ENCODE data around the gene TENM3. TPM values are rescaled to one million over a fixed set of nuclear protein-coding genes. Genes with fewer than 3 reads are reported as not detected.
"Not testable (repeated sequence)": the region's sequence is repeated elsewhere in the genome, so short reads cannot be mapped to it uniquely, and the experiment has no call there.

TENM3 gene
- polyA plus RNA-seq, 2 donors, result 0.20 to 0.39 TPM

DNA sequence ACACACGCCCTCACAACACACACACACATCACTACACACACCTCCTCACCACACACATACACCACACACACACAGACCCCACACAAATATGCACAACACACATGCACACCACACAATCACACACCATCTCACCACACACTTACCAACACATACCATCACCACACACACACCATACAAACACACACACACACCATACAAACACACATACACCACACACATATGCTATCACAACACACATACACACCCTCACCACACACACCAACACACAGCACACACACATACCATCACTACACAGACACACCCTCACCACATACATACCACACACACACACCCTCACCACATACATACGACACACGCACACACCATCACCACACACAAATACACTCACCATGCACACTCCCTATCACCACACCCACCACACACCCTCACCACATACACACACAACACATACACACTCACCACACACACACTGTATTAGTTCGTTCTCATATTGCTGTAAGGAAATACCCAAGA is 567.0 kb downstream of the TENM3 start:
- H3K4me1 ChIP-seq (ENCODE audit: control insufficient read depth in 2 of 2, insufficient read depth in 2 of 2, low read length in 1 of 2), result peaks cover 5 to 30% of the 10 kb centered on the region in 2 donors
- H3K27me3 ChIP-seq (ENCODE audit: control insufficient read depth in 1 of 2, insufficient read depth in 2 of 2, low read length in 2 of 2), result no peaks in the 10 kb centered on the region
- H3K9me3 ChIP-seq (ENCODE audit: control insufficient read depth in 2 of 2, insufficient read depth in 1 of 2, low read depth in 1 of 2, low read length in 1 of 2), result peaks cover 0 to 9% of the 10 kb centered on the region in 2 donors
- H3K27ac ChIP-seq (ENCODE audit: low read depth in 2 of 2, low read length in 1 of 2), result peak overlapping the region in 1 of 2 donors; percentile 13
- 93 to 94% methylated on average over 4 of the region's 4 CpGs for WGBS, 2 donors
- H3K36me3 ChIP-seq (ENCODE audit: control insufficient read depth in 2 of 2, insufficient read depth in 2 of 2, low read length in 1 of 2), result peaks cover 0 to 2% of the 10 kb centered on the region in 2 donors
- no peak overlapping the region for H3K4me3 ChIP-seq (ENCODE audit: low read depth in 1 of 2, low read length in 2 of 2)

- WGBS, 2 donors, result 69 to 87% methylated on average over 4 of the region's 4 CpGs
- Histone ChIP-seq H3K27me3 (ENCODE audit: control insufficient read depth in 1 of 2, insufficient read depth in 2 of 2, low read length in 2 of 2) (no peaks in the 10 kb centered on the region), H3K27ac (ENCODE audit: low read depth in 2 of 2, low read length in 1 of 2) (peak overlapping the region in 1 of 2 donors; percentile 37), H3K9me3 (ENCODE audit: control insufficient read depth in 2 of 2, insufficient read depth in 1 of 2, low read depth in 1 of 2, low read length in 1 of 2) (peaks cover 0 to 9% of the 10 kb centered on the region in 2 donors), H3K36me3 (ENCODE audit: control insufficient read depth in 2 of 2, insufficient read depth in 2 of 2, low read length in 1 of 2) (peaks cover 0 to 2% of the 10 kb centered on the region in 2 donors), H3K4me3 (ENCODE audit: low read depth in 1 of 2, low read length in 2 of 2) (no peak overlapping the region), H3K4me1 (ENCODE audit: control insufficient read depth in 2 of 2, insufficient read depth in 2 of 2, low read length in 1 of 2) (peaks cover 5 to 30% of the 10 kb centered on the region in 2 donors)
Measured at GRCh38 chr4:182812916-182813315, 569.7 kb downstream of the TENM3 start.

GRCh38 chr4:182814065-182814464 is 570.9 kb downstream of the TENM3 start:
- H3K4me1 ChIP-seq (ENCODE audit: control insufficient read depth in 2 of 2, insufficient read depth in 2 of 2, low read length in 1 of 2), result peaks cover 5 to 28% of the 10 kb centered on the region in 2 donors
- H3K27me3 ChIP-seq (ENCODE audit: control insufficient read depth in 1 of 2, insufficient read depth in 2 of 2, low read length in 2 of 2); H3K36me3 ChIP-seq (ENCODE audit: control insufficient read depth in 2 of 2, insufficient read depth in 2 of 2, low read length in 1 of 2); H3K4me3 ChIP-seq (ENCODE audit: low read depth in 1 of 2, low read length in 2 of 2); H3K9me3 ChIP-seq (ENCODE audit: control insufficient read depth in 2 of 2, insufficient read depth in 1 of 2, low read depth in 1 of 2, low read length in 1 of 2): not testable (repeated sequence)
- H3K27ac ChIP-seq (ENCODE audit: low read depth in 2 of 2, low read length in 1 of 2), result peak overlapping the region; percentile 67 to 71
- WGBS, 2 donors, result 56 to 60% methylated on average over 8 of the region's 9 CpGs

- Histone ChIP-seq H3K27ac (ENCODE audit: low read depth in 2 of 2, low read length in 1 of 2) (peak overlapping the region; percentile 40 to 82), H3K4me1 (ENCODE audit: control insufficient read depth in 2 of 2, insufficient read depth in 2 of 2, low read length in 1 of 2) (peaks cover under 1 to 9% of the 10 kb centered on the region in 2 donors), H3K9me3 (ENCODE audit: control insufficient read depth in 2 of 2, insufficient read depth in 1 of 2, low read depth in 1 of 2, low read length in 1 of 2) (no peaks in the 10 kb centered on the region), H3K27me3 (ENCODE audit: control insufficient read depth in 1 of 2, insufficient read depth in 2 of 2, low read length in 2 of 2) (no peaks in the 10 kb centered on the region), H3K36me3 (ENCODE audit: control insufficient read depth in 2 of 2, insufficient read depth in 2 of 2, low read length in 1 of 2) (peaks cover 0 to 12% of the 10 kb centered on the region in 2 donors), H3K4me3 (ENCODE audit: low read depth in 1 of 2, low read length in 2 of 2) (no peak overlapping the region)
- 91 to 92% methylated on average over 21 to 22 of the region's 22 CpGs for WGBS, 2 donors
Measured at GRCh38 chr4:182818926-182819730, 575.9 kb downstream of the TENM3 start.

- no peaks in the 10 kb centered on the region for H3K27me3 ChIP-seq (ENCODE audit: control insufficient read depth in 1 of 2, insufficient read depth in 2 of 2, low read length in 2 of 2)
- H3K4me3 ChIP-seq (ENCODE audit: low read depth in 1 of 2, low read length in 2 of 2), result no peak overlapping the region
- no peaks in the 10 kb centered on the region for H3K9me3 ChIP-seq (ENCODE audit: control insufficient read depth in 2 of 2, insufficient read depth in 1 of 2, low read depth in 1 of 2, low read length in 1 of 2)
- peaks cover 0 to 9% of the 10 kb centered on the region in 2 donors for H3K4me1 ChIP-seq (ENCODE audit: control insufficient read depth in 2 of 2, insufficient read depth in 2 of 2, low read length in 1 of 2)
- 93% methylated on average over 7 of the region's 7 CpGs for WGBS, 2 donors
- H3K36me3 ChIP-seq (ENCODE audit: control insufficient read depth in 2 of 2, insufficient read depth in 2 of 2, low read length in 1 of 2), result peaks cover 0 to 12% of the 10 kb centered on the region in 2 donors
- H3K27ac ChIP-seq (ENCODE audit: low read depth in 2 of 2, low read length in 1 of 2), result peak overlapping the region in 1 of 2 donors; percentile 82
Measured at GRCh38 chr4:182819751-182820150, 576.5 kb downstream of the TENM3 start.

DNA sequence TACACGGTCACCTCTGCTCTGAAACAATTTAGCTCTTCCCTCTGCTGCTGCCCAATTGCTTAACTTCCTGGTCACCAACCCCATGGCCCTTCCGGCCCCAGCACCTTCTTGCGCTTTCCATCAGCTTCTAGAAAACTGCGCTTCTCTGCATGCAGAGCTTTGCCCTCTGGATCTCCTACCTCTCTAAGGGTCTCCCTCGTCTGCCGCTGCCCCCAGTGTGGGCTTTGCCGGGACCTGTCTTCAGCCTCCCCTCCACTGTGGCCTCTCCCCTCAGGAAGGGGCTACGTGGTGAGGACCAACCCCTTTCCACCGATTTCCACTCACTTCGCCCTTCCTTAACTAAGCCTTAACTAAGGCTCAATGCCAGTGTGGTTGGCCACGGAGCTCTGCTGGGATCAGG is 579.4 kb downstream of the TENM3 start:
- peaks cover 0 to 9% of the 10 kb centered on the region in 2 donors for H3K4me1 ChIP-seq (ENCODE audit: control insufficient read depth in 2 of 2, insufficient read depth in 2 of 2, low read length in 1 of 2)
- no peak overlapping the region for H3K4me3 ChIP-seq (ENCODE audit: low read depth in 1 of 2, low read length in 2 of 2)
- H3K27me3 ChIP-seq (ENCODE audit: control insufficient read depth in 1 of 2, insufficient read depth in 2 of 2, low read length in 2 of 2), result no peaks in the 10 kb centered on the region
- no peaks in the 10 kb centered on the region for H3K9me3 ChIP-seq (ENCODE audit: control insufficient read depth in 2 of 2, insufficient read depth in 1 of 2, low read depth in 1 of 2, low read length in 1 of 2)
- H3K27ac ChIP-seq (ENCODE audit: low read depth in 2 of 2, low read length in 1 of 2), result no peak overlapping the region
- WGBS, 2 donors, result 90 to 93% methylated on average over 11 of the region's 11 CpGs
- H3K36me3 ChIP-seq (ENCODE audit: control insufficient read depth in 2 of 2, insufficient read depth in 2 of 2, low read length in 1 of 2), result peaks cover 0 to 12% of the 10 kb centered on the region in 2 donors

- Histone ChIP-seq H3K4me3 (ENCODE audit: low read depth in 1 of 2, low read length in 2 of 2) (no peak overlapping the region), H3K9me3 (ENCODE audit: control insufficient read depth in 2 of 2, insufficient read depth in 1 of 2, low read depth in 1 of 2, low read length in 1 of 2) (no peaks in the 10 kb centered on the region)
- WGBS, 2 donors, result 31 to 51% methylated on average over 1 of the region's 1 CpG
Measured at GRCh38 chr4:182823576-182823975, 580.4 kb downstream of the TENM3 start.

DNA sequence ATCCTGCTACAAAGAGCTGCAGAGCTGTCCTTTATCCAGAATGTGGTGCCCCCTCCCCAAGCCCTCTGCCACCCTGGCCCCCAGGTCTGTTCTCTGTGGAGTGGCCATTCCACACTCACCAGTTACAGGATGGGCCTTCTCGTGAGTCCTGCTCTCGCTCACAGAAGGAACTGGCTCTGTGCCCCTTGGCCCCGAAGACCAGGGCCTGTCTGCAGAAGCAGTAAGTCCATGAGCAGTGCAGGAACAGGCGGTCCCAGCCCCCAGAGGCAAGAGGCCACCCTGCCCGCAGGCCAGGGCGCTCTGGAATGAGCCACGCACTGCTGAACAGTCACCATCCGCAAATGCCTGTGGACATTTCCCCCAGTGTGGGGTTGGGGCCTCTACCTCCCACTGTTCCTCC is 581.8 kb downstream of the TENM3 start:
- H3K36me3 ChIP-seq (ENCODE audit: control insufficient read depth in 2 of 2, insufficient read depth in 2 of 2, low read length in 1 of 2), result peaks cover 0 to 7% of the 10 kb centered on the region in 2 donors
- H3K4me3 ChIP-seq (ENCODE audit: low read depth in 1 of 2, low read length in 2 of 2), result no peak overlapping the region
- H3K9me3 ChIP-seq (ENCODE audit: control insufficient read depth in 2 of 2, insufficient read depth in 1 of 2, low read depth in 1 of 2, low read length in 1 of 2), result no peaks in the 10 kb centered on the region
- WGBS, 2 donors, result 86 to 89% methylated on average over 8 of the region's 8 CpGs
- H3K4me1 ChIP-seq (ENCODE audit: control insufficient read depth in 2 of 2, insufficient read depth in 2 of 2, low read length in 1 of 2), result no peaks in the 10 kb centered on the region
- H3K27me3 ChIP-seq (ENCODE audit: control insufficient read depth in 1 of 2, insufficient read depth in 2 of 2, low read length in 2 of 2), result no peaks in the 10 kb centered on the region
- H3K27ac ChIP-seq (ENCODE audit: low read depth in 2 of 2, low read length in 1 of 2), result no peak overlapping the region

More at GRCh38 chr4:182823576-182823975, 580.4 kb downstream of the TENM3 start:
- peaks cover 0 to 12% of the 10 kb centered on the region in 2 donors for H3K36me3 ChIP-seq (ENCODE audit: control insufficient read depth in 2 of 2, insufficient read depth in 2 of 2, low read length in 1 of 2)
- peaks cover 0 to 9% of the 10 kb centered on the region in 2 donors for H3K4me1 ChIP-seq (ENCODE audit: control insufficient read depth in 2 of 2, insufficient read depth in 2 of 2, low read length in 1 of 2)
- H3K27ac ChIP-seq (ENCODE audit: low read depth in 2 of 2, low read length in 1 of 2), result no peak overlapping the region
- H3K27me3 ChIP-seq (ENCODE audit: control insufficient read depth in 1 of 2, insufficient read depth in 2 of 2, low read length in 2 of 2), result no peaks in the 10 kb centered on the region

- H3K27me3 ChIP-seq (ENCODE audit: control insufficient read depth in 1 of 2, insufficient read depth in 2 of 2, low read length in 2 of 2), result no peaks in the 10 kb centered on the region
- no peak overlapping the region for H3K27ac ChIP-seq (ENCODE audit: low read depth in 2 of 2, low read length in 1 of 2)
- no peaks in the 10 kb centered on the region for H3K4me1 ChIP-seq (ENCODE audit: control insufficient read depth in 2 of 2, insufficient read depth in 2 of 2, low read length in 1 of 2)
- H3K4me3 ChIP-seq (ENCODE audit: low read depth in 1 of 2, low read length in 2 of 2), result no peak overlapping the region
- WGBS, 2 donors, result 71 to 72% methylated on average over 12 of the region's 12 CpGs
- H3K9me3 ChIP-seq (ENCODE audit: control insufficient read depth in 2 of 2, insufficient read depth in 1 of 2, low read depth in 1 of 2, low read length in 1 of 2), result no peaks in the 10 kb centered on the region
- H3K36me3 ChIP-seq (ENCODE audit: control insufficient read depth in 2 of 2, insufficient read depth in 2 of 2, low read length in 1 of 2), result peaks cover 0 to 5% of the 10 kb centered on the region in 2 donors
Measured at GRCh38 chr4:182825786-182826185, 582.6 kb downstream of the TENM3 start.
